ENCODE measurements around the gene NAGPA.

DNA sequence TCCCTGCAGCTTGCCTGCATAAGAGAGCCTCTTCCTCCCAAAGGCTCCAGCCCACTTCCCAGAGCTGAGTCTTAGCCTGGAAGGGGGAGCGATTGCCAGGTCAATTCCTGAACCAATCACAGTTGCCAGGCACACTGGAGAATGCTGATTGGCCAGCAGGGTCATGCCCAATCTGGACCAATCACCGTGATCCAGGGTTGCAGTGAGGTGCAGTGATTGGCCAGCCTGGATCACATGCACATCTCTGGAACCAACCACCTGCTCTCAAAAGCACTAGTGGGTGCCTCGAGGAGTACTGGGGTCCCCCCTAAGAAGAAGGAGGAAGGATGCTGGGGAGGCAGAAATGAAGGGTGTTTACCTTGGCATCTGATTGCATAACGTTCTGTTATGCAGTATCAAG lies 18.4 kb downstream of the NAGPA start:
- no peak for TF ChIP-seq CTCF (IDR thresholded peaks at IDR 0.05; ENCODE audit: low read depth, low read length)
- TF ChIP-seq POLR2A (IDR thresholded peaks at IDR 0.05; ENCODE audit: extremely low read depth, insufficient read length), result no peak
- TF ChIP-seq, protein P1, sequence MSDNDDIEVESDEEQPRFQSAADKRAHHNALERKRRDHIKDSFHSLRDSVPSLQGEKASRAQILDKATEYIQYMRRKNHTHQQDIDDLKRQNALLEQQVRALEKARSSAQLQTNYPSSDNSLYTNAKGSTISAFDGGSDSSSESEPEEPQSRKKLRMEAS (IDR thresholded peaks at IDR 0.05; ENCODE audit: low read depth, low read length), result no peak

Data from NB4 (cell line).